Skin epidermis (tissue), 12 donors: ENCODE measurements around the gene CPNE8.

Experiments
- H3K27ac ChIP-seq, 21 experiments: fragments of 200-600 bp; sonication (generic) in 11 of 21; one replicate each; pipeline ENCODE4 v1.5.0; 2020; ENCODE audit warnings: mild to moderate bottlenecking in 3 of 21, inconsistent platforms in 2 of 21, moderate library complexity in 2 of 21
- H3K4me3 ChIP-seq, 7 experiments: fragments of 200-600 bp; sonication (generic) in 2 of 7; one replicate each; pipeline ENCODE4 v1.5.0; 2020; ENCODE audit warnings: inconsistent platforms in 2 of 7, mild to moderate bottlenecking in 2 of 7, moderate library complexity in 1 of 7

CPNE8 gene

GRCh38 chr12:38903596-38903995, 1.8 kb downstream of the CPNE8 start:
- Histone ChIP-seq H3K27ac (peak overlapping the region in 13 of 21 experiments; percentile 2 to 97 (median 89)), H3K4me3 (no peak overlapping the region)

GRCh38 chr12:38898001-38898684, 7.2 kb downstream of the CPNE8 start:
- no peak overlapping the region for H3K27ac ChIP-seq
- H3K4me3 ChIP-seq, result no peak overlapping the region

DNA sequence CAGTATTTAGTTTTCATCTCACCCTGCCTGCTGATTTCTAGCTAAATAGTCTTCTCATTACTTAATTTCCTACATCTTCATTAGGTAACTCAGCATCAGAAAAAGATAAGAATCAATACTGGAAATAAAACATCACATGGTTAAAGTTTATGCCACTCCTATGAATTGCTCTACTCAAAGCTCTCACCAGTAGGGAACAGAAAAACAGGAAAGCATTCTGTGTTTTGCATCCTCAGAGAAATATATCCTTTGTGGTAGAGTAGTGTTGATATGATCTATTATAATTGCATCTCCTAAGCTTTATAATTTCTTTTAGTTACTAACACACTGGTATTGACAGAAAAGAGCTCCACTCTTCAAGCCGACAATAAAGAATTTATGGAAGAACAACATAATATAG, 9.9 kb downstream of the CPNE8 start:
- Histone ChIP-seq H3K4me3 (no peak overlapping the region), H3K27ac (no peak overlapping the region)

DNA sequence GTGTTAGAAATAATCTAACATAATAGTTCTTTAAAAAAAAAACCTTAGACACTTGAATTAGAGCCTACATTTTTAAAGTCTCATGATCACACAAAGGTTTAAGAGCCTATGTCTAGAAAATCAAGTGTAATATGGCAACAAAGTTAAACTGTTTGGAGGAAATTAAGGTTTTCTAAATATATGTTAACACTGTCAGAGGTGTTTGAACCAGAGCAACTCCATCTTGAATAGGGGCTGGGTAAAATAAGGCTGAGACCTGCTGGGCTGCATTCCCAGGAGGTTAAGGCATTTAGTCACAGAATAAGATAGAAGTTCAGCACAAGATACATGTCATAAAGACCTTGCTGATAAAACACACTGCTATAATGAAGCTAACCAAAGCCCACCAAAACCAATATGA, 12.4 kb downstream of the CPNE8 start:
- H3K4me3 ChIP-seq, result no peak overlapping the region
- no peak overlapping the region for H3K27ac ChIP-seq

DNA sequence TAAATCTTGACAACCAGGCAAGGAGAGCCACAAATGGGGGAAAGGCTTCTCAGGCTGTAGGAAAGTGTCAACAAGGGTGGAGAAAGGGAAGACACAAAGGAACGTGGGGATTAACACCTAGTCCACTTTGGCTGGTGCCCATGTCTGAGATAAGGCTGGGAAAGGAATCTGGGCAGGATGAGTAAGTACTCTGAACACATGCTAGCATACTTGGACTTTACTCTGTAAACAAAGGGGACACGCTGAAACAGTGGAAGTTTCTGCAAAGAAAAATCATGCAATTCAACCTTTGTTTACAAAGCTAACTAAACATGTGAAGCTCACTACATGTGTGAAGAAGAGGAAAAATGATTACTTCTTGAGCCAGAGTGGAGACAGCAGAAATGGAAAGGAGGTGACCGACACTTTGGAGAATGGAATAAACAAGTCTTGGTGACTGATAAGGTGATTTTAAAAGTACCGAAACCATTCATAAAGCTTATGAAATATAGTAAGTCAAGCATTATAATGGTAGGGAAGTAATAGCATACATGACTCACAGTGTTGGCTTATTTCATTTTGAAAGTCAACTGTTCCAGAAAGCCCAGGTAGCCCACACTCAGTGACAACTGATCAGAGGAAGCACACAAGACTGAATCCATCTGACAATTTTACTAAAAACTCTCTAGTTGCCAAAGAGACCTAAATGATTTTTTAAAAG, 13.2 kb downstream of the CPNE8 start:
- no peak overlapping the region for H3K4me3 ChIP-seq
- H3K27ac ChIP-seq, result no peak overlapping the region

- no peak overlapping the region for H3K27ac ChIP-seq
- H3K4me3 ChIP-seq, result no peak overlapping the region
Measured at GRCh38 chr12:38890102-38890855, 15.1 kb downstream of the CPNE8 start.

DNA sequence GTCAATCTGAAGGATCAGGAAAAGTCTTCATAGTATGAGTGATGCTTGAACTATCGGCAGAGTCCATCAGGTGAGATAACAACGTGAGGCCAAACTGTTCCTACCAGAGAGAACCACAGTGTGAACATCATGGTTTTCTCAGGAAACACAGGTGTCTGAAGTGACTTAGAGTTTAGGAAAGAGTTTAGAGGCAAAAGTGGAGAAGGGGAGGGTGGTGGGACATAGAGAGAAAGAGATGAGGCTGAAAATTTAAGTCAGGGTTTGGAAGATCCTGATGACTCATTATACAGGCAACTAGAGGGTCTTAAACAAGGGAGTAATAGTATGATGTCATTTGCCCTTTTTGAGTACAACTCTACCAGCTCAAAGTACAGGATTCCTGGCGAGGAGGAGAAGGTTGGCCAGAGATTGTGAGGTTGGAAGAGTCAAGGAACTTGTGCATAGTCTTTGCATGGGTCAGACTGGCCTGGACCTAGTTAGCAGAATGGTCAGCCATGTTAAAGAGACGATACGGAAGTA, 16.0 kb downstream of the CPNE8 start:
- Histone ChIP-seq H3K27ac (no peak overlapping the region), H3K4me3 (no peak overlapping the region)

- Histone ChIP-seq H3K4me3 (no peak overlapping the region), H3K27ac (no peak overlapping the region)
Measured at GRCh38 chr12:38887770-38888169, 17.6 kb downstream of the CPNE8 start.

DNA sequence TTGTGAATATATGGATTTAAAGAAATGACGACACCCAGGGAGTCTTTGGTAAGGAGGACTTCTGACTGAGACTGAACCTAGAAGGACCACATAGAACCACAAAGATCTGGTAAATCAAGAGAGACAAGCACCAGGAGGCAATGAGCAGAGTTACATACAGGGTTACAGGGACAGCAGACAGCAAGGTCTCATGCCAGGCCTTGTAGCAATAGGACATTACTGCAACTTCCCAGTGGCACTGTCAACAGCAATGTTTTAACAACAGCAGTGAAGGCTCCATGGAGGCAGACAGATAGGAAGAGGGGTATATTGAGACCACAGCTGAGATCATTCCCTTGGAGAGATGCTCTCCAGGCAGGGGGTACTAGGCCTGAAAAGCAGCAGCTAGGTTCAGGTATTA, 18.5 kb downstream of the CPNE8 start:
- H3K4me3 ChIP-seq, result no peak overlapping the region
- no peak overlapping the region for H3K27ac ChIP-seq

DNA sequence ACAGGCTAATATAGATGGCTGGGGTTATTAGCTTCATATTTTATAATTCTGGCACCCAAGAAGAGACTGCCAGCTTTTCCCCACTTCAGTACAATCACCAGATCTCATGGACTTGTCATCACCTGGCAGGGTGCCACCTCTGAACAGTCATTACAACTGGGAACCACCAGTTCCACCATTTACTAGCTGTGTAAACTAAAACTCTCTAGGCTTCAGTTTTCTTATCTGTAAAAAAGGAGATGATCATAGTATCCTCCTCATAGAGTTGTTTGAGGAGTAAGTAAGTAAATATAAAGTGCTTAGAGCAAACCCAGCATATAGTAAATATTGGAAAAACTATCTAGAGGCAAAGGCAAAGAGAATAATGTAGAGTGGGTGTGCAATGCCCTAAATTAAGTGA, 19.3 kb downstream of the CPNE8 start:
- no peak overlapping the region for H3K27ac ChIP-seq
- H3K4me3 ChIP-seq, result no peak overlapping the region

DNA sequence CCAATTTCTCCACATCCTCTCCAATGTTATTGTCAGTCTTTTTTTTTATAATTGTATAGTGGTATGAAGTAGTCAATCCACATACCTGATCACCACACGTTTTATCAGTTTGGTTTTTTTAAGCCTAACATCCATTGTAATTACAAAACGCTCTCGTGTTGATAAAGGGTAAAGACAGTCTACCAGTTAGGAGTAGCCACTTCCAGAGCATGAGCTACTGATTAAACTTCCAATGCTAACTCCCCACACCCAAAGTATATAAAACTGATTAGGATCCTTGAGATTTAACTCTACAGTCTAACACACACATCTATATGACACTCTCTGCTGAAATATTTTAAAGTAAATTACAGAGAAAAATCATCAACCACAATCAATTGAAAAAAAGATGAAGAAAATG, 20.7 kb downstream of the CPNE8 start:
- Histone ChIP-seq H3K27ac (no peak overlapping the region), H3K4me3 (no peak overlapping the region)

GRCh38 chr12:38883629-38884134, 21.7 kb downstream of the CPNE8 start:
- H3K27ac ChIP-seq, result no peak overlapping the region

DNA sequence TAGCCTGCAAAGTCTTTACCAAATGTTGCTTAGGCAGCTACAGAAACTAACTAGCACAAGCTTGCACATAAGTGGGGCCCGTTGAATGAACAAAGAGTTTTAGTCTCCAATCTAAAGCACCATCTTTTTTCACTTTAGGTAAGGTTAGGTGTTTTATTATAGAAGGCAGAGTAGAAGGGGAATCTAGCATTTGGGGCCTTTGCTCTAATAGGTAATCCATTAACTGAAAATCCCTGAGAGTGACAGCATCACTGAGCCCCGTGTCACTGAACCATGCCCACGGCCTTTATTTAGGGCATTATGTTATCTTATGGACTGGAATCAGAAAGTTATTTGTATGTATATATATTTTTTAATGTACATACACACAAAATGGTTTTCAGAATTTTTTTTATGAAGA, 25.1 kb downstream of the CPNE8 start:
- no peak overlapping the region for H3K27ac ChIP-seq
- H3K4me3 ChIP-seq, result no peak overlapping the region

More at GRCh38 chr12:38883629-38884134, 21.7 kb downstream of the CPNE8 start:
- no peak overlapping the region for H3K4me3 ChIP-seq

GRCh38 chr12:38878986-38879385, 26.4 kb downstream of the CPNE8 start:
- Histone ChIP-seq H3K4me3 (no peak overlapping the region), H3K27ac (no peak overlapping the region)

- no peak overlapping the region for H3K27ac ChIP-seq
- no peak overlapping the region for H3K4me3 ChIP-seq
Measured at GRCh38 chr12:38878333-38878705, 27.1 kb downstream of the CPNE8 start.

- Histone ChIP-seq H3K27ac (no peak overlapping the region), H3K4me3 (no peak overlapping the region)
Measured at GRCh38 chr12:38875586-38876228, 29.7 kb downstream of the CPNE8 start.

DNA sequence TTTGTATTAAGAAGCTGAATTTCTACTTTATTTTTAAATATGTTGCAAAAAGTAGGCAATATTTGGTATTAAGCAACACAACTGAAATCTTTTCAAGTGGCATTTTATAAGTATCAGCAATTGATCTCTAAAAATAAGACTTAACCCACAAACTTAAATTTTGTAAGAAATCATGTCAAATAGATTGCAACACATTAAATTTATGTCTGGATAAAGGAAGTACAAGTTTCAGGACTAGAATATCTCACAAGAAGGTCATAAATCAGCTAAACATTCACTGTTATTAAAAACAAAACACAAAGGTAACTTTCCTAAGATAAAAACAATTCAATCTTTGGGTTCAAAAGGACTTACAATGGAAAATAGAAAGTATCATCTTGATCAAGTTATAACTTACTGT, 32.8 kb downstream of the CPNE8 start:
- Histone ChIP-seq H3K27ac (no peak overlapping the region), H3K4me3 (no peak overlapping the region)

DNA sequence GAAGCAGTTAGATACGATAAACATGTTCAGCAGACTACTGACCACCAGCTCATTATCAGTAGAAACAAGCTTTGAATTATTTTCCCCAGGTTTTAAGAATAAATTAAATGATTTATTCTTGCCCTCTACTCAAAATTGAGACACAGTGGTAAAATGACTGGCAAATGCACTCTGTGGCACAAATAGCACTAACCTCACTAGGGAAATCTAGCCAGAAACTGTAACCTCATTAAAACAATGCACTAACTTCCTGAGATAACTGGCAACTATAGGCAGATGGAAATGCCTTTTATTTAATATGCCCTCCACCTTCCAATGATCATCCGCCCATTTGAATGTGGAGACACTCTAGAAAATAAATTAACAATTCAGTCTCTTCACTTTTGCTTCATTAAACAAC, 33.2 kb downstream of the CPNE8 start:
- Histone ChIP-seq H3K27ac (no peak overlapping the region), H3K4me3 (no peak overlapping the region)

- Histone ChIP-seq H3K4me3 (no peak overlapping the region), H3K27ac (no peak overlapping the region)
Measured at GRCh38 chr12:38869036-38869435, 36.4 kb downstream of the CPNE8 start.

DNA sequence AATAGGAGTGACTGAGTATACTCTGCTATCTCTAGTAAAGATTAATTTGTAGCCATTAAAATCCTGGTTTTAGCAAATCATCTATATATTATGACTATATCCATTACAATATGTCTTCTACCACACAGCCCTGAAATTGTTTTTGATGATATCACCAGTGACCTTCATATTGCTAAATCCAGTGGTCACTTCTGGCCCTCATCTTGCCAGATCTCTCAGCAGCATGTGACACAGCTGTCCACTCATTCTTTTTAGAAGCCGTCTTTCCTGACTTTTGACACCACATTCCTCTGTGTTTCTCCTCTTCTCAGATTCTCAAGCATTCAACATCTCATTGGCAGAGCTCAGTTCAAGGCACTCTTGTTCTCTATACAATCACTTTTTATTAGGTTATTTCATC, 54.9 kb downstream of the CPNE8 start:
- H3K27ac ChIP-seq, result no peak overlapping the region

More for the DNA sequence above, 54.9 kb downstream of the CPNE8 start:
- H3K4me3 ChIP-seq, result no peak overlapping the region
